Right lobe of liver (tissue), 6 donors: ENCODE results near the gene NTM. TPM values are rescaled to one million over a fixed set of nuclear protein-coding genes. Genes with fewer than 3 reads are reported as not detected.

ENCODE experiments used
- ATAC-seq, 4 donors: fragments of 200-7000 bp; cut with Tn5 transposase; one replicate each; pipeline ENCODE4 v1.9.1; 2020; ENCODE audit warnings: mild to moderate bottlenecking in 4 of 4, moderate library complexity in 4 of 4
- DNase-seq, 3 donors: peaks; one replicate each; pipeline ENCODE4 v3.0.0-alpha.2; 2020
- H3K27ac ChIP-seq, 3 donors: fragments of 200-600 bp; one replicate each; pipeline ENCODE4 v1.8.0; 2022
- H3K27me3 ChIP-seq, 2 donors: fragments of 200-600 bp; one replicate each; pipeline ENCODE4 v1.8.0; 2022
- H3K36me3 ChIP-seq, 4 donors: fragments of 200-600 bp; sonication (generic) in 1 of 4; one replicate each; pipeline versions ENCODE4 v1.5.1 to v1.8.0; 2017 to 2022; ENCODE audit warnings: control low read depth in 1 of 4
- H3K4me1 ChIP-seq, 4 donors: fragments of 200-600 bp; sonication (generic) in 1 of 4; one replicate each; pipeline versions ENCODE4 v1.5.1 to v1.8.0; 2017 to 2022; ENCODE audit warnings: control low read depth in 1 of 4
- H3K4me3 ChIP-seq, 3 donors: fragments of 200-600 bp; one replicate each; pipeline ENCODE4 v1.8.0; 2022
- H3K9me3 ChIP-seq, 4 donors: fragments of 200-600 bp; sonication (generic) in 1 of 4; one replicate each; pipeline versions ENCODE4 v1.5.1 to v1.8.0; 2017 to 2022; ENCODE audit warnings: control low read depth in 1 of 4
- POLR2A ChIP-seq: fragments of 450-650 bp; IDR thresholded peaks from one replicate; pipeline ENCODE4 v1.6.1; 2017; ENCODE audit warnings: antibody characterized with exemption, mild to moderate bottlenecking
- WGBS: methylation state at CpG from one replicate; pipeline ENCODE4 v1.1.6; 2018; ENCODE audit warnings: low coverage, low lambda C conversion rate; ENCODE audit not compliant: insufficient coverage; ENCODE audit errors: missing lambda C conversion rate; 5-methylcytosine and 5-hydroxymethylcytosine counted together
- intact Hi-C, 2 donors: fragments of 100-400 bp; cut with DNase I; formaldehyde crosslinking; loops; one replicate each; pipeline versions ENCODE4 v1.11.2 to v1.14.1; 2022
- total RNA-seq, 6 experiments: library from RNA; depleted of rRNA in 2 of 6; stranded (reverse); fragments of >200 nt in 2 of 6; fragmentation: NEBNext Ultra II Directional in 3 of 6; extraction: Animal tissue kit (Norgen Biotek cat#: 25700) in 3 of 6; gene quantifications; one replicate each; pipeline versions ENCODE4 v1.1.0 to v1.2.4, GENCODE V29; 2016 to 2023
- TF ChIP-seq, protein P1 (sequence below), 4 donors: fragments of 200-600 bp in 3 of 4; fragments of 450-650 bp in 1 of 4; IDR thresholded peaks; one replicate each; pipeline versions ENCODE4 v1.5.1 to v1.8.0; 2016 to 2022; ENCODE audit warnings: antibody characterized with exemption in 4 of 4, mild to moderate bottlenecking in 2 of 4
- donor health status: DM: no; HTN: yes; CAD: no.
- donor health status: DM: no; HTN: no; CAD: no.
- donor health status: DM: no; HTN: no; CAD: no.
- donor health status: DM: no; HTN: yes; CAD: no.
- donor health status: DM: no; HTN: yes; CAD: no.

Gene NTM
- total RNA-seq, 6 experiments from 2014 or later = 0.35 TPM; not detected in 5

DNA sequence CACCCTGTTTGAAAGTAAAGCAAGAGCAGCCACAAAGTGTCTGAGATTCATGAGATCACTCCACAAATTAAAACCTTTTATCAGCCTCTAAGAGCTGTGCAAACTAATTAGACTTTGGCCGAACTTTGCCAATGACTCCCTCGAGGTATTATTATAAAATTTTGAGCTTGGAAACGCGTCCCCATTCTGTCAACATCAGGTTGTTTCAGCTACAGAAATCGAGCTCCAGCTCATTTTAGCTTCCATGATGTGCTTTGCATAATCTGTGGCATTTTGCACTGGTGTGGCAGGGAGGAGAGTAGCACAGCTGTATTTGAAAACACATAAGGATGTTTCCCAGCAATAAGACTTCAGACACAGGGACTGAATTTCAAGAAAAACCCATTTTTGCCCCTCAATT lies 872.2 kb downstream of the NTM start:
- 50% methylated on average over 4 of the region's 5 CpGs for WGBS
- ATAC-seq = no peak
- Histone ChIP-seq H3K4me3 (no peak overlapping the region), H3K4me1 (no peaks in the 10 kb centered on the region), H3K27ac (no peak overlapping the region), H3K9me3 (no peaks in the 10 kb centered on the region), H3K36me3 (no peaks in the 10 kb centered on the region), H3K27me3 (no peaks in the 10 kb centered on the region)
- no peak for DNase-seq
- no peak for TF ChIP-seq POLR2A
- TF ChIP-seq, protein P1, sequence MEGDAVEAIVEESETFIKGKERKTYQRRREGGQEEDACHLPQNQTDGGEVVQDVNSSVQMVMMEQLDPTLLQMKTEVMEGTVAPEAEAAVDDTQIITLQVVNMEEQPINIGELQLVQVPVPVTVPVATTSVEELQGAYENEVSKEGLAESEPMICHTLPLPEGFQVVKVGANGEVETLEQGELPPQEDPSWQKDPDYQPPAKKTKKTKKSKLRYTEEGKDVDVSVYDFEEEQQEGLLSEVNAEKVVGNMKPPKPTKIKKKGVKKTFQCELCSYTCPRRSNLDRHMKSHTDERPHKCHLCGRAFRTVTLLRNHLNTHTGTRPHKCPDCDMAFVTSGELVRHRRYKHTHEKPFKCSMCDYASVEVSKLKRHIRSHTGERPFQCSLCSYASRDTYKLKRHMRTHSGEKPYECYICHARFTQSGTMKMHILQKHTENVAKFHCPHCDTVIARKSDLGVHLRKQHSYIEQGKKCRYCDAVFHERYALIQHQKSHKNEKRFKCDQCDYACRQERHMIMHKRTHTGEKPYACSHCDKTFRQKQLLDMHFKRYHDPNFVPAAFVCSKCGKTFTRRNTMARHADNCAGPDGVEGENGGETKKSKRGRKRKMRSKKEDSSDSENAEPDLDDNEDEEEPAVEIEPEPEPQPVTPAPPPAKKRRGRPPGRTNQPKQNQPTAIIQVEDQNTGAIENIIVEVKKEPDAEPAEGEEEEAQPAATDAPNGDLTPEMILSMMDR (IDR thresholded peaks at IDR 0.05) = no peak
- intact Hi-C loops = no loop called here

DNA sequence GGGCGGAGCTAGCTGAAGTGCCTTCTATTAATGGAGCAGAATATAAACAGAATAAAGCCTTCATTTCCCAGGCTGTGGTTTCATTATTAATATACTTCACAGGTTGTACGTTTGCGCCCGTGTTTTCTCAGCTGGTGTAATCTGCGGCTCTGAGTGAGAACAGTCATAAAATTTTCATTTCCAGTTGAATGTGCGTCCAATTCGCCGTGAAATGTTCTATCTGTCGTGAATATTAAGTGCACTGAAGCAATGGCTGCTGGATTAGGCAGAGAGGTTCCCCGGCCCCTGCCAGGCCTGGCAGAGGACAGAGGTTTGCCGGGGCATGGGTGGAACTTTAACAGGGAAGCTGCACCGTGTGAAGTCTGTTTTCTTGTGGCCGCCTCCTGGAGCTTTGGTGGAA lies 874.4 kb downstream of the NTM start:
- Histone ChIP-seq H3K27ac (no peak overlapping the region), H3K9me3 (no peaks in the 10 kb centered on the region), H3K4me3 (no peak overlapping the region), H3K27me3 (no peaks in the 10 kb centered on the region), H3K36me3 (no peaks in the 10 kb centered on the region), H3K4me1 (no peaks in the 10 kb centered on the region)
- no peak for DNase-seq
- TF ChIP-seq POLR2A = no peak
- TF ChIP-seq, protein P1 (IDR thresholded peaks at IDR 0.05) = no peak
- no peak for ATAC-seq
- intact Hi-C loops = no loop called here
- WGBS = 79% methylated on average over 13 of the region's 13 CpGs

DNA sequence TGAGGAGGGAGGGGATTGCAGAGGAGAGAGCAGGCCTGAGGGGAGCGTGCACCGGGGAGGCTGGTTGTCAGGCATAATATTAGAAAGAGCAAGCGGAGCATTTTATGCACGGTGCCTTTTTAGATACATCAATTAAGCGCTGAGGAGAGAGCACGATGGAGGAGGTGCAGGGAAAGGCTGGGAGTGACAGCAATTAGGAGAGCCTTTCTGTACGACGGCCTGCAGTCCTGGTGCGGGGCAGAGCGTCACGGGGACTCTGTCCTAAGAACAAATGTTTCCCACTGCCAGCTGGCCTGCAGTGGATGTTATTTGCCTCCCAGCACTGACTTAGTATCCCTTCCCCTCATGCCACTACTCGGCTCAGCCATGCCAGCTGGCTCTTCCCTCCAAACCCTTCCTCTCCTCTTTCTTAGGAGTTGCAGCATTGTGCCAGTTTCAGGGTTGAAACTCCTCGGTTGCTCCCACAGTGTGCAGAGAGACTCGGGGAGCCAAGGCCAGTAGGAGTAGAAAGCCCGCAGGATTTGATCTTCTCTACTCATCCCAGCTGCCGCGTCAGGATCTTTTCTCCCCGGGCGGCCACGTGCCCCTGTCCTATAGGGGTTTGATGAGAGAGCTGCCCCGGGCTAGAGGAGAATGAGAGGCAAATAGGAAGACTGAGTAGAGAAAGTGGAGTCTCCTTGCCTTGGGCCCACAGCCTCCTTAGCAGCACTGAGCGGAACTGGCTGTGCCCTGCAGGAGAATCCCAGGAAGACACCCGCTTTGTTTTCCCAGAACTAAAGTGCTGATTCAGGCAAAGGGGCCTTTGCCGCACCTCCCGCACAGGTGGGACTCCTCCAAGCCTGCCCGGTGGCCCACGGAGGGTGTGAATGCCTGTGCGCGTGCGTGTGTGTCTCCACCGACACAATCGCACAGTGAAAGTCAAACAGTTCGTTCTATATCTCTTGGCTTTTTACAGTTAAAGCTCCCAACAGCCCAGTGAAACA lies 875.3 kb downstream of the NTM start:
- Histone ChIP-seq H3K9me3 (no peaks in the 10 kb centered on the region), H3K27ac (no peak overlapping the region), H3K27me3 (no peaks in the 10 kb centered on the region), H3K36me3 (no peaks in the 10 kb centered on the region), H3K4me1 (no peaks in the 10 kb centered on the region), H3K4me3 (no peak overlapping the region)
- TF ChIP-seq POLR2A = no peak
- TF ChIP-seq, protein P1 (IDR thresholded peaks at IDR 0.05) = no peak
- ATAC-seq (no peak), DNase-seq (no peak)
- 76% methylated on average over 12 of the region's 33 CpGs for WGBS
- intact Hi-C loops = no loop called here

DNA sequence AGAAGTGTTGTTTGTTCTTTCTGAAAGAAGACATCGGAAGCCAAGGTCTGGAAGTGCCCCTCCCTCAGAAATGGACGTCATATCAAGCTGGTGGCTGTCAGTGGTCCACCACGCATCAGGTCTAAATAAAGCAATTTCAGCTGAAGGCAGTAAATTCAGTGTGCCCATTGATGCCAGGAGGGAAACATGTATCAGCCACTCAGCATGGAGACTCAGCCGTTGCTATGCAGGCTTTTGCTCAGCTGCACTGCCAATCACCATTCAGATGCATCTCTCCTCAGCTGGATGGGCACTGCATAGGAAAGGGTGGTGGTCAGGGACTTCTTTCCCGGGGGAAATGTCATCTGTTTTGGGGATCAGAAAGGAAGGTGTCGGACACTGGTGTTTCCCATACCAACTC lies 878.2 kb downstream of the NTM start:
- no peaks in the 10 kb centered on the region for H3K36me3 ChIP-seq
- H3K27me3 ChIP-seq = no peaks in the 10 kb centered on the region
- ATAC-seq (no peak), DNase-seq (no peak)
- WGBS = 54% methylated on average over 4 of the region's 6 CpGs
- H3K4me3 ChIP-seq = no peak overlapping the region
- H3K4me1 ChIP-seq = no peaks in the 10 kb centered on the region
- TF ChIP-seq, protein P1 (IDR thresholded peaks at IDR 0.05) = no peak
- TF ChIP-seq POLR2A = no peak
- no peak overlapping the region for H3K27ac ChIP-seq
- no peaks in the 10 kb centered on the region for H3K9me3 ChIP-seq
- intact Hi-C loops = no loop called here
